ENCODE results near the gene VWA2. TPM values are rescaled to one million over a fixed set of nuclear protein-coding genes. Genes with fewer than 3 reads are reported as not detected.

The VWA2 gene
- polyA plus RNA-seq, 1 of the 3 experiments (the other 2 are of a cell fraction): not detected

- Histone ChIP-seq H3K4me3 (ENCODE audit: low read depth in 2 of 2, low read length in 1 of 2) (no peak overlapping the region), H3F3A (replicated peaks; ENCODE audit: insufficient read depth) (no peaks in the 10 kb centered on the region), H3K27ac (ENCODE audit: low read depth in 2 of 2, low read length in 1 of 2) (no peak overlapping the region), H2AFZ (ENCODE audit: low read depth) (no peak overlapping the region), H3K9me2 (no peaks in the 10 kb centered on the region), H3K36me3 (replicated peaks in 1 of 2; ENCODE audit: control insufficient read depth in 1 of 2, insufficient read depth in 2 of 2, low read length in 1 of 2) (no peaks in the 10 kb centered on the region), H3K27me3 (ENCODE audit: insufficient read depth) (no peaks in the 10 kb centered on the region), H3K9me3 (no peaks in the 10 kb centered on the region), H3K4me1 (ENCODE audit: control insufficient read depth in 1 of 2, insufficient read depth in 2 of 2, low read depth in 1 of 2, low read length in 1 of 2) (no peaks in the 10 kb centered on the region), H3K9ac (no peak overlapping the region), H3K79me2 (ENCODE audit: insufficient read depth) (no peaks in the 10 kb centered on the region), H3K4me2 (no peak overlapping the region), H4K20me1 (ENCODE audit: insufficient read depth) (no peaks in the 10 kb centered on the region)
- TF ChIP-seq TCF12 (IDR thresholded peaks at IDR 0.05) (no peak), CTCF (IDR thresholded peaks at IDR 0.05) (no peak), MAX (IDR thresholded peaks at IDR 0.05; ENCODE audit: low read depth) (no peak), USF1 (IDR thresholded peaks at IDR 0.05; ENCODE audit: borderline replicate concordance, low read depth) (no peak)
- CTCF ChIA-PET: interaction anchor here (1.4 kb wide), 1 partner anchor 49 kb away, joined by 3 read pairs; no protein-coding TSS in a partner anchor
- POLR2A ChIA-PET: no interaction called here
- no peak for DNase-seq
- WGBS (ENCODE audit: low lambda C conversion rate): 85% methylated on average over 1 of the region's 1 CpG
Measured at GRCh38 chr10:114255227-114255626, 16.2 kb downstream of the VWA2 start.

- H4K20me1 ChIP-seq (ENCODE audit: insufficient read depth): no peaks in the 10 kb centered on the region
- 74% methylated on average over 12 of the region's 12 CpGs for WGBS (ENCODE audit: low lambda C conversion rate)
- H3K27ac ChIP-seq (ENCODE audit: low read depth in 2 of 2, low read length in 1 of 2): no peak overlapping the region
- H3K4me3 ChIP-seq (ENCODE audit: low read depth in 2 of 2, low read length in 1 of 2): no peak overlapping the region
- no peak for DNase-seq
- H3K79me2 ChIP-seq (ENCODE audit: insufficient read depth): no peaks in the 10 kb centered on the region
- no peaks in the 10 kb centered on the region for H3F3A ChIP-seq (replicated peaks; ENCODE audit: insufficient read depth)
- no peaks in the 10 kb centered on the region for H3K9me3 ChIP-seq
- no peaks in the 10 kb centered on the region for H3K36me3 ChIP-seq (replicated peaks in 1 of 2; ENCODE audit: control insufficient read depth in 1 of 2, insufficient read depth in 2 of 2, low read length in 1 of 2)
- POLR2A ChIA-PET: no interaction called here
- H3K4me1 ChIP-seq (ENCODE audit: control insufficient read depth in 1 of 2, insufficient read depth in 2 of 2, low read depth in 1 of 2, low read length in 1 of 2): no peaks in the 10 kb centered on the region
- no peaks in the 10 kb centered on the region for H3K9me2 ChIP-seq
- TF ChIP-seq RAD21 (IDR thresholded peaks at IDR 0.05; ENCODE audit: low read length) (no peak), CTCF (IDR thresholded peaks at IDR 0.05) (no peak), EZH2phosphoT487 (IDR thresholded peaks at IDR 0.05; ENCODE audit: borderline replicate concordance, low read depth) (no peak), JUND (IDR thresholded peaks at IDR 0.05) (no peak), TEAD4 (IDR thresholded peaks at IDR 0.05; ENCODE audit: borderline replicate concordance, insufficient read depth) (no peak), POLR2AphosphoS5 (IDR thresholded peaks at IDR 0.05; ENCODE audit: low read depth, low read length) (no peak), USF2 (IDR thresholded peaks at IDR 0.05; ENCODE audit: borderline replicate concordance, low read depth, low read length) (no peak), GABPA (IDR thresholded peaks at IDR 0.05; ENCODE audit: low read depth) (no peak)
- no peak overlapping the region for H3K4me2 ChIP-seq
- H3K27me3 ChIP-seq (ENCODE audit: insufficient read depth): no peaks in the 10 kb centered on the region
- CTCF ChIA-PET: interaction anchor here (1.4 kb wide), 1 partner anchor 48 kb away, joined by 3 read pairs; no protein-coding TSS in a partner anchor
- H2AFZ ChIP-seq (ENCODE audit: low read depth): no peak overlapping the region
- no peak overlapping the region for H3K9ac ChIP-seq
Measured at GRCh38 chr10:114256008-114256765, 17.1 kb downstream of the VWA2 start.

Data from SK-N-SH (cell line).